Bronchial epithelial cell (primary cell): ENCODE data around the gene HPSE. TPM values are rescaled to one million over a fixed set of nuclear protein-coding genes. Genes with fewer than 3 reads are reported as not detected.

Experiments
- DNase-seq: peaks from one replicate; pipeline ENCODE4 v3.0.0-alpha.2; 2010; ENCODE audit warnings: low read depth
- FAIRE-seq: peaks from 2 replicates; lab custom pipeline; 2011; peaks lifted over from hg19 to GRCh38; lab: Jason Lieb, UNC
- H3K27me3 ChIP-seq: 2 replicates; pipeline ENCODE4 v1.5.1; 2011; ENCODE audit warnings: low read length; ENCODE audit not compliant: control insufficient read depth, insufficient read depth
- H3K36me3 ChIP-seq: 2 replicates; pipeline ENCODE4 v1.5.1; 2011; ENCODE audit warnings: low read length; ENCODE audit not compliant: control insufficient read depth, insufficient read depth
- H3K4me3 ChIP-seq: 2 replicates; pipeline ENCODE4 v1.5.1; 2011; ENCODE audit warnings: mild to moderate bottlenecking, low read depth, low read length, control low read depth
- total RNA-seq: library from RNA; depleted of rRNA; stranded (reverse); fragments of >200 nt; gene quantifications from 2 replicates; pipeline ENCODE4 v1.2.1, GENCODE V29; 2014
- TF ChIP-seq, protein P1 (sequence below): IDR thresholded peaks from 2 replicates; pipeline ENCODE4 v1.5.1; 2011; ENCODE audit warnings: mild to moderate bottlenecking, moderate library complexity, low read length, control low read depth, inconsistent platforms; ENCODE audit not compliant: insufficient read depth, severe bottlenecking

HPSE gene
- 2.6 and 9.7 TPM in 2 replicates for total RNA-seq

DNA sequence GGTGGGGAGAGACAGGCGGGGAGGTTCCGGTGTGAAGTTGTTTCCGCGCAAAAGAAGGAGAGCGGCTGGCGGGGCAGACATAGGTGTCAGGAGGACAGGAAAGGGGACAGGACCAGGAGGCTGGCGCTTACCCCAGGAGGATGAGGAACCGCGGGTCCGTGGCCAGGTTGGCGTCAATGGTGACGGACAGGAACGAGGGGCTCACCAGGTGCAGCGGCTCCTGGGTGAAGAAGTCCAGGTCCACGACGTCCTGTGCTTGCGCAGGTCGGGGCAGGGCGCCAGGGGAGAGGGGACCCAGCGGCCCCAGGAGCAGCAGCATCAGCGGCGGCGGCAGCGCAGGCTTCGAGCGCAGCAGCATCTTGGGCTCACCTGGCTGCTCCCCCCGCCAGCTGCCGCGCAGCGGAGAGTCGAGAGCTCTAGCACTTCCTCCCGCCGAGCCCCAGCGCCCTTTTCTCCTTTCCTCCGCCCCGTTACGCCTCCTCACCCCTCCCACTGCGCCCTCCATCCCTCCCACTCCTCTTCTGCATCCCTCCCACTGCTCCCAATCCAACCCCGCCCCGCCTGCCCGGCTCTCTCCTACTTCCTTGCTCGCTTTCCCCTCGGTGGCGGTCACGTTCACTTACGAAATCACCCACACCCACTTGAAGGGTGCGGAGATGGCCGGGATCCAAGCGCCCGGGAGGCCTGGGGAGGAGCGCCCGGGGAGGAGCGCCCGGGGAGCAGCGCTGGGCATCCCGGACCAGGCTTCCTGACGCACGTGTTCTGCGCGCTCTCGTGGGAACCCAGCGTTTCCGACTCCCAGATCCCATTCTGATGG lies at the start of gene HPSE:
TSS of gene HPSE (minus strand) at position 424 of the 817 bp plus-strand sequence. CDS start at position 358, 66 bp downstream.
- H3K4me3 ChIP-seq = peak within 1 kb of the TSS; percentile 51
- no peak for FAIRE-seq
- peak; percentile 67 for DNase-seq

GRCh38 chr4:83382850-83383249 lies 48.2 kb upstream of the HPSE start:
- no peak for FAIRE-seq
- Histone ChIP-seq H3K4me3 (no peak overlapping the region), H3K27me3 (no peaks in the 10 kb centered on the region), H3K36me3 (no peaks in the 10 kb centered on the region)
- DNase-seq = no peak
- TF ChIP-seq, protein P1, sequence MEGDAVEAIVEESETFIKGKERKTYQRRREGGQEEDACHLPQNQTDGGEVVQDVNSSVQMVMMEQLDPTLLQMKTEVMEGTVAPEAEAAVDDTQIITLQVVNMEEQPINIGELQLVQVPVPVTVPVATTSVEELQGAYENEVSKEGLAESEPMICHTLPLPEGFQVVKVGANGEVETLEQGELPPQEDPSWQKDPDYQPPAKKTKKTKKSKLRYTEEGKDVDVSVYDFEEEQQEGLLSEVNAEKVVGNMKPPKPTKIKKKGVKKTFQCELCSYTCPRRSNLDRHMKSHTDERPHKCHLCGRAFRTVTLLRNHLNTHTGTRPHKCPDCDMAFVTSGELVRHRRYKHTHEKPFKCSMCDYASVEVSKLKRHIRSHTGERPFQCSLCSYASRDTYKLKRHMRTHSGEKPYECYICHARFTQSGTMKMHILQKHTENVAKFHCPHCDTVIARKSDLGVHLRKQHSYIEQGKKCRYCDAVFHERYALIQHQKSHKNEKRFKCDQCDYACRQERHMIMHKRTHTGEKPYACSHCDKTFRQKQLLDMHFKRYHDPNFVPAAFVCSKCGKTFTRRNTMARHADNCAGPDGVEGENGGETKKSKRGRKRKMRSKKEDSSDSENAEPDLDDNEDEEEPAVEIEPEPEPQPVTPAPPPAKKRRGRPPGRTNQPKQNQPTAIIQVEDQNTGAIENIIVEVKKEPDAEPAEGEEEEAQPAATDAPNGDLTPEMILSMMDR = no peak

More for the DNA sequence above, at the start of gene HPSE:
- no peaks in the 10 kb centered on the region for H3K36me3 ChIP-seq
- H3K27me3 ChIP-seq = no peaks in the 10 kb centered on the region
- TF ChIP-seq, protein P1 = no peak

DNA sequence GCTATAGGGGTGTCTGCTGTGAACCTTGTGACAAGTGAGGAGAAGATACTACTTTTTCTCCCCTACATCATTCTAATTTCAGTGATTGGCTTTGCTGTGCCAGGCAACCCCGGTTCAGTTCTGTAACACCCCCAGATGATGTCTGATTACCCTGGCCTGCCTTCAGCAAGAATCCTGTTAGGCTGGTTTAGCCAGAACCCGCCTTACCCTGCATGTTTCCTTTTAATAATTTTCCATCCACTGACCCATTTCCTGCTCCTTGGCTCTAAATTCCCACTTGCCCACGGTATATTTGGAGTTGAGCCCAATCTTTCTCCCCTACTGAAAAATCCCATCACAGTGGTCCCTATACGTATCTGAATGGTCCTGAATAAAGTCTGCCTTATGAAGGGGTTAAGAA lies 46.5 kb upstream of the HPSE start:
- FAIRE-seq (no peak), DNase-seq (peak; percentile 56)
- Histone ChIP-seq H3K36me3 (no peaks in the 10 kb centered on the region), H3K27me3 (no peaks in the 10 kb centered on the region), H3K4me3 (no peak overlapping the region)
- TF ChIP-seq, protein P1 = no peak

DNA sequence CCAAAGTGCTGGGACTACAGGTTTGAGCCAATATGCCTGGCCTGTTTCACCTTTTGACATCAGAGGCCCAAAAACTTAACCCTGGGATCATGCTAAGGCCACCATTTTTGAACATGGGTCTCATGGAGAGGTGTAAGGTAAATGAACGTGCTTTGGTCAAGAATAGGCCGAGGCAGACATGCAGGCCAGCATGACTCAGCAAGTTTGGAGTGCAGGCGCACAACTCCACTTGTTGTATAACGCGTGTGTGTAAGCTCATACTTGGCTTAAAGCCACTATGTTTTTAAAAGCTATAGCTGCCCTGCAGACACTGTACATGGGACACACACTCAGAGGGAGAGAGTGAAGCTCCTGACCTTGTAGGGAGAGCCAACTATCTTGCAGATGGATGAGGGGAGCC lies 43.8 kb upstream of the HPSE start:
- DNase-seq = no peak
- H3K27me3 ChIP-seq = no peaks in the 10 kb centered on the region
- no peak for FAIRE-seq
- H3K4me3 ChIP-seq = no peak overlapping the region
- TF ChIP-seq, protein P1 = no peak
- no peaks in the 10 kb centered on the region for H3K36me3 ChIP-seq

DNA sequence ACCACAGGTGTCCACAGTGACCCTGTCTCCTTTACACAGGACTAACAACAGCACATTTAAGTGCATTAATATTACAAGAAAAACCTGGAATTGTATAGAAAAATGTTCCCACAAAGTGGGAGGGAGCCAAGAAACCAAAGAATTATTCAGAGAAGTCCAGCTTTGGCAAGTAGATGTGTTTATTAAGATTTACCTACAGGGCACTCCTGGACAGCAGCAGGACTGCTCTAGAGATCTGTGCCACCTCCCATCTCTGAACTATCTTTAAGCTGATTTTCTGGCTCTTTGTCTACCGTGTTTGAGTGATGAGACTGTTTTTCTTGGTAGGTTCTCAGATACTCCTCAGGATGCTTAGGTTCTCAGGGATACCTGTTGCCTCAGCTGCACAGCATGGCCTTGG lies 38.3 kb upstream of the HPSE start:
- FAIRE-seq = no peak
- DNase-seq = no peak
- no peak overlapping the region for H3K4me3 ChIP-seq
- H3K36me3 ChIP-seq = no peaks in the 10 kb centered on the region
- TF ChIP-seq, protein P1 = no peak
- H3K27me3 ChIP-seq = no peaks in the 10 kb centered on the region
